AG09319 (cell line): ENCODE measurements around the gene FGF10.

ENCODE experiments used
- DNase-seq: peaks from one replicate; pipeline ENCODE4 v3.0.0-alpha.2; 2010; ENCODE audit warnings: low read depth; ENCODE audit errors: extremely low read depth
- CTCF ChIP-seq: IDR thresholded peaks from 2 replicates; pipeline ENCODE4 v1.5.1; 2011; ENCODE audit warnings: low read depth, mild to moderate bottlenecking, inconsistent platforms, low read length, moderate library complexity

The FGF10 gene

GRCh38 chr5:44266882-44267576 lies 122.2 kb downstream of the FGF10 start:
- DNase-seq, result no peak
- TF ChIP-seq CTCF, result no peak

- no peak for DNase-seq
- no peak for TF ChIP-seq CTCF
Observed at GRCh38 chr5:44265713-44266112, 123.5 kb downstream of the FGF10 start.

GRCh38 chr5:44260793-44261192 lies 128.4 kb downstream of the FGF10 start:
- TF ChIP-seq CTCF, result no peak
- no peak for DNase-seq

- no peak for TF ChIP-seq CTCF
- DNase-seq, result no peak
Observed at GRCh38 chr5:44257653-44258365, 131.4 kb downstream of the FGF10 start.

GRCh38 chr5:44257221-44257620 lies 132.0 kb downstream of the FGF10 start:
- DNase-seq, result no peak
- no peak for TF ChIP-seq CTCF
